Thyroid gland (tissue), 4 donors: ENCODE measurements around the gene LRRC8D. TPM values are rescaled to one million over a fixed set of nuclear protein-coding genes. Genes with fewer than 3 reads are reported as not detected.

Experiments used
- DNase-seq, 2 donors: peaks; one replicate each; pipeline ENCODE4 v3.0.0-alpha.2; 2019
- H3K27ac ChIP-seq, 3 donors: fragments of 200-600 bp; sonication (generic); 1 replicate in 2 of 3; 2 replicates in 1 of 3; pipeline ENCODE4 v1.5.1; 2016 to 2019; ENCODE audit warnings: mild to moderate bottlenecking in 1 of 3, moderate library complexity in 1 of 3
- H3K27me3 ChIP-seq: fragments of 200-600 bp; sonication (generic); one replicate; pipeline ENCODE4 v1.5.1; 2019
- H3K36me3 ChIP-seq, 2 donors: fragments of 200-600 bp; sonication (generic); one replicate each; pipeline ENCODE4 v1.5.1; 2016 to 2019
- H3K4me1 ChIP-seq, 2 donors: fragments of 200-600 bp; sonication (generic); one replicate each; pipeline ENCODE4 v1.5.1; 2017 to 2019
- H3K4me3 ChIP-seq, 3 donors: fragments of 200-600 bp; sonication (generic); replicated peaks in 1 of 3; 1 replicate in 2 of 3; 2 replicates in 1 of 3; pipeline ENCODE4 v1.5.1; 2016; ENCODE audit warnings: mild to moderate bottlenecking in 1 of 3
- H3K9me3 ChIP-seq: fragments of 200-600 bp; sonication (generic); one replicate; pipeline ENCODE4 v1.5.1; 2017
- POLR2A ChIP-seq, 2 donors: fragments of 450-650 bp; IDR thresholded peaks; one replicate each; pipeline ENCODE4 v1.6.1; 2017; ENCODE audit warnings: antibody characterized with exemption in 2 of 2, mild to moderate bottlenecking in 2 of 2, moderate library complexity in 1 of 2
- WGBS, 2 donors: methylation state at CpG; one replicate each; pipeline ENCODE4 v1.1.5; 2017; 5-methylcytosine and 5-hydroxymethylcytosine counted together
- intact Hi-C: fragments of 100-400 bp; cut with DNase I; formaldehyde crosslinking; loops from one replicate; pipeline ENCODE4 v1.15.1; 2023
- total RNA-seq, 4 donors: library from RNA; depleted of rRNA; stranded (reverse); fragments of >200 nt; gene quantifications; one replicate each; pipeline ENCODE4 v1.2.3, GENCODE V29; 2016
- TF ChIP-seq, protein P1 (sequence below), 6 experiments: fragments of 200-600 bp in 3 of 6; fragments of 450-650 bp in 3 of 6; sonication (generic) in 3 of 6; IDR thresholded peaks; one replicate each; pipeline ENCODE4 v1.5.1; 2016 to 2019; ENCODE audit warnings: antibody characterized with exemption in 6 of 6, mild to moderate bottlenecking in 2 of 6, inconsistent platforms in 1 of 6, moderate library complexity in 1 of 6

The LRRC8D gene
- total RNA-seq, 4 donors from 2014 or later, result 21.1 to 46.7 (median 35.3) TPM

DNA sequence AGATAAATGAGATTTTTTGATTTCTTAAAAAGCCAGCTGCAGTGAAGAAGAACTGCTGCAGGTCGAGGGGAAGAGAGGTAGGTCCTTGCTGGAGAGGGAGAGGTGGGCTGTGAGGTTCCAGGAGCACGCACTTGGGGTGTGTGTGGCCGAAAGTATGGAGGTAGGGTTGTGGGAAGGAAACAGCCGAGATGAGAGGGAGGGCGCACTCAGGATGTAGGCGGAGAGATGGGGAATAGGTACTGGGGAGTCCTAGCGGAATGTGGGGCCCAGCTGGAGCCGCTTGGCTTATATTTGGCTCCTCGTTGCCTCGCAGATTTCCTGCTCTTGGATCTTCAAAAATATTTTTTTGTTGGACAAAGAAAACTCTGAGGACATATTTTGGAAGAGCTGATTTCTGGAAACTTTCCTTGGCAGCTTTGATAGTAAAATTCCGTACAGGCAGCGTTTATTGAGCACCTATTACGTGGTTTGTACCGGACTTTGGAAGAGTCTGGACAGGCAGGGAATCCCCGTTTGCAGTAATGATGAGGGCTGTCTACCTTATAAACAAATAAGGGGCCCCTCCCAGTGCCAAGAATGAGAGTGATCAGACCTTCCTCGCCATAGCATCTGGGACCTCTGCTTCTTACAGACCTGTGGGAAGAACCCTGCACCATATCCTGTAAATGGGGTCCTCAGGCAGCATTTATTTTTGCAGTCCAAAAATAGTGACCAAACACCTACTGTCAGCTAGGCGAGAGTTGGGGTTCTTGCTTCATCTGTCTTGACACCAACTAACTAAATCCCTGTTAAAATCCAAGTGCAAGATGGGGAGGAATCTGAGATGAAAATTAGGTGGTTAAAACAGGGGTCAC lies 1.5 kb downstream of the LRRC8D start:
- H3K4me1 ChIP-seq, result peaks cover 13 to 16% of the 10 kb centered on the region in 2 donors
- intact Hi-C loops, result no loop called here
- 55 to 60% methylated on average over 17 of the region's 17 CpGs for WGBS, 2 donors
- H3K27ac ChIP-seq, result peak overlapping the region; percentile 72 to 88 (median 75)
- H3K4me3 ChIP-seq, result peak overlapping the region in 2 of 3 donors; percentile 93 to 94
- no peaks in the 10 kb centered on the region for H3K36me3 ChIP-seq
- no peak for TF ChIP-seq POLR2A (IDR thresholded peaks at IDR 0.05)
- TF ChIP-seq, protein P1, sequence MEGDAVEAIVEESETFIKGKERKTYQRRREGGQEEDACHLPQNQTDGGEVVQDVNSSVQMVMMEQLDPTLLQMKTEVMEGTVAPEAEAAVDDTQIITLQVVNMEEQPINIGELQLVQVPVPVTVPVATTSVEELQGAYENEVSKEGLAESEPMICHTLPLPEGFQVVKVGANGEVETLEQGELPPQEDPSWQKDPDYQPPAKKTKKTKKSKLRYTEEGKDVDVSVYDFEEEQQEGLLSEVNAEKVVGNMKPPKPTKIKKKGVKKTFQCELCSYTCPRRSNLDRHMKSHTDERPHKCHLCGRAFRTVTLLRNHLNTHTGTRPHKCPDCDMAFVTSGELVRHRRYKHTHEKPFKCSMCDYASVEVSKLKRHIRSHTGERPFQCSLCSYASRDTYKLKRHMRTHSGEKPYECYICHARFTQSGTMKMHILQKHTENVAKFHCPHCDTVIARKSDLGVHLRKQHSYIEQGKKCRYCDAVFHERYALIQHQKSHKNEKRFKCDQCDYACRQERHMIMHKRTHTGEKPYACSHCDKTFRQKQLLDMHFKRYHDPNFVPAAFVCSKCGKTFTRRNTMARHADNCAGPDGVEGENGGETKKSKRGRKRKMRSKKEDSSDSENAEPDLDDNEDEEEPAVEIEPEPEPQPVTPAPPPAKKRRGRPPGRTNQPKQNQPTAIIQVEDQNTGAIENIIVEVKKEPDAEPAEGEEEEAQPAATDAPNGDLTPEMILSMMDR (IDR thresholded peaks at IDR 0.05), result no peak
- DNase-seq, result peak; percentile 5 to 17
- no peaks in the 10 kb centered on the region for H3K27me3 ChIP-seq
- no peaks in the 10 kb centered on the region for H3K9me3 ChIP-seq

- Histone ChIP-seq H3K4me1 (peaks cover 13 to 16% of the 10 kb centered on the region in 2 donors), H3K27me3 (no peaks in the 10 kb centered on the region), H3K4me3 (no peak overlapping the region), H3K27ac (peak overlapping the region in 1 of 3 donors; percentile 72), H3K9me3 (no peaks in the 10 kb centered on the region), H3K36me3 (no peaks in the 10 kb centered on the region)
- intact Hi-C loops, result no loop called here
- no peak for DNase-seq
- 78% methylated on average over 4 of the region's 4 CpGs for WGBS, 2 donors
- no peak for TF ChIP-seq POLR2A (IDR thresholded peaks at IDR 0.05)
- TF ChIP-seq, protein P1 (IDR thresholded peaks at IDR 0.05), result no peak
These were observed 2.3 kb downstream of the LRRC8D start for GRCh38 chr1:89822999-89823628.

DNA sequence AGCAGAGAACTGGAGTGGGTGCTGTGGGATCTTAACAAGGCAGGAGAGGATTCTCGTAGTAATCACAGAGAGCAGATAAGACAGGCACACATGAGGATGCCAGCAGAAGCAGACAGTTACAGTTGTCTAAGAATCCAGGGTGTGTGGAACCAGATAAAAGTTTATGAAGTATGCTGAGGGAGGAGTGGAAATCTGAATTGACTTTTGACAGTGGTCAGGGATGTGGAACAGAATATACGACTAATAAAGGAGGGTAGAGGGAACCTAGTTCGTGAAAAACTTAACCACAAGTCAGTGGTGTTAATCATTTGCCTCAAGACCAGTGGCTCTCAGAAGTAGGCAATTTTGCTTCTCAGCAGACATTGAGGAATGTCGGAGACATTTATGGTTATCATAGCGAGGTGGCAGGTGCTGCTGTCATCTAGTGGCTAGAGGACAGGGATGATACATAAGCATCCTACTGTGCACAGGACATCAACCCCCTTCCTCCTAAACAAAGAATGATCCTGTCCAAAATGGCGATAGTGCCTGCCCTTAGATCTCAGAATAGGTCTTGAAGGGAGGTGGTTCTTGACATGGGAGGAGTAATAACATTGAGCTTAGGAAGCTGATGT lies 3.0 kb downstream of the LRRC8D start:
- intact Hi-C loops, result no loop called here
- no peak overlapping the region for H3K4me3 ChIP-seq
- no peaks in the 10 kb centered on the region for H3K36me3 ChIP-seq
- H3K27me3 ChIP-seq, result no peaks in the 10 kb centered on the region
- peaks cover 13 to 16% of the 10 kb centered on the region in 2 donors for H3K4me1 ChIP-seq
- WGBS, 2 donors, result 75 to 77% methylated on average over 6 of the region's 6 CpGs
- no peak for DNase-seq
- H3K9me3 ChIP-seq, result no peaks in the 10 kb centered on the region
- H3K27ac ChIP-seq, result peak overlapping the region in 1 of 3 donors; percentile 0
- TF ChIP-seq, protein P1 (IDR thresholded peaks at IDR 0.05), result no peak
- no peak for TF ChIP-seq POLR2A (IDR thresholded peaks at IDR 0.05)

DNA sequence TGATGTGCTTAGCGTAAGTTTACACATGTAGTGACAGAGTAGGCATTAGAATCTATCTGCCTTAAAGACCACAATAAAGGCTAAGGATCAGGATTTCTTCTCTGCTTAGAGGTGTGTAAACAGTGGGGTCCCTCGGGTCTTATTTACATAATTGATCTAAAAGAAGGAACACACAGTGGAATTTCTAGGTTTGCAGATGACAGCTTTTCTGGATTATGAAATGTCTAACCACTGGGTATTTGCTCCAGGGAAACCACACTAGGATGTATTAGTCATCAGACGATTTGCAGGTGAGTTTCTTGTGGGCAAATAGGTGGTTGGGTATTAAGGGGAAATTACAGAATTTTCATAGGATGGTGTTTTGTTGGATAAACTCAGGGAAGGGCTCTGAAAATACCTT lies 5.8 kb downstream of the LRRC8D start:
- H3K27me3 ChIP-seq, result no peaks in the 10 kb centered on the region
- H3K36me3 ChIP-seq, result no peaks in the 10 kb centered on the region
- H3K4me1 ChIP-seq, result peaks cover 9 to 10% of the 10 kb centered on the region in 2 donors
- H3K4me3 ChIP-seq, result no peak overlapping the region
- H3K27ac ChIP-seq, result no peak overlapping the region
- intact Hi-C loops, result no loop called here
- 55 to 57% methylated on average over 3 of the region's 3 CpGs for WGBS, 2 donors
- H3K9me3 ChIP-seq, result no peaks in the 10 kb centered on the region
- TF ChIP-seq POLR2A (IDR thresholded peaks at IDR 0.05), result no peak
- TF ChIP-seq, protein P1 (IDR thresholded peaks at IDR 0.05), result no peak
- DNase-seq, result no peak
